ENCODE results near the gene ATG10. TPM values are rescaled to one million over a fixed set of nuclear protein-coding genes. Genes with fewer than 3 reads are reported as not detected.

The ATG10 gene
- total and polyA plus RNA-seq, 2 of the 8 experiments (the other 6 are each of a cell fraction or from before 2014, with no cell fraction given), result 3.7 to 8.8 TPM

DNA sequence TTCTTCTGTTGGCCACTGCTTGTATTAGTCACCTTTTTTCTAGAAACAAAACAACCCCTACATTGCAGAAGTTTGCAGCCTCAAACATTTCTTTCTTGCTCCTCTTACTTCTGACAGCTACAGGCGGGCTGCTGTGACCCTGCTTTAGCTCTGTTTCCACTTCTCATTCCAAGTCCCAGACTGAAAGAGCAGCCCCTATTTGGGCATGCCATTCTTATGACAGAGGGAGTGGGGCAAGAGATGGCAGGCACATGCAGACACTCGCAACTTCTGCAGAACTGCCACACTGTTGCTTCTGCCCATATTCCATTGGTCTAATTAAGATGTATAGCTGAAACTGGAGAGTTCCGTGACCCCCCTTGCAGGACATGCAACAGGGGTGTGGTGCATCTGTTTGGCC lies 325.9 kb downstream of the ATG10 start (continued):
- TF ChIP-seq MAFK (IDR thresholded peaks at IDR 0.05; ENCODE audit: low read depth, low read length) (no peak), KDM1A (IDR thresholded peaks at IDR 0.05; ENCODE audit: borderline replicate concordance, low read length) (no peak), FOSL1 (IDR thresholded peaks at IDR 0.05; ENCODE audit: insufficient read depth, low read depth, low read length) (no peak), GABPA (IDR thresholded peaks at IDR 0.05; ENCODE audit: borderline replicate concordance, insufficient read depth, low read length) (no peak), RAD21 (IDR thresholded peaks at IDR 0.05 in 1 of 2, conservative IDR thresholded peaks at IDR 0.05 in 1 of 2; ENCODE audit: low read depth in 2 of 2, low read length in 2 of 2) (no peak), BACH1 (IDR thresholded peaks at IDR 0.05; ENCODE audit: low read length) (no peak)
- TF ChIP-seq, protein P1, sequence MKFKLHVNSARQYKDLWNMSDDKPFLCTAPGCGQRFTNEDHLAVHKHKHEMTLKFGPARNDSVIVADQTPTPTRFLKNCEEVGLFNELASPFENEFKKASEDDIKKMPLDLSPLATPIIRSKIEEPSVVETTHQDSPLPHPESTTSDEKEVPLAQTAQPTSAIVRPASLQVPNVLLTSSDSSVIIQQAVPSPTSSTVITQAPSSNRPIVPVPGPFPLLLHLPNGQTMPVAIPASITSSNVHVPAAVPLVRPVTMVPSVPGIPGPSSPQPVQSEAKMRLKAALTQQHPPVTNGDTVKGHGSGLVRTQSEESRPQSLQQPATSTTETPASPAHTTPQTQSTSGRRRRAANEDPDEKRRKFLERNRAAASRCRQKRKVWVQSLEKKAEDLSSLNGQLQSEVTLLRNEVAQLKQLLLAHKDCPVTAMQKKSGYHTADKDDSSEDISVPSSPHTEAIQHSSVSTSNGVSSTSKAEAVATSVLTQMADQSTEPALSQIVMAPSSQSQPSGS (IDR thresholded peaks at IDR 0.05; ENCODE audit: low read length), result no peak

All from H1 (cell line).